HG02763 (cell line): ENCODE measurements around the gene P2RX5.

ENCODE experiments used
- ATAC-seq: cut with Tn5 transposase; IDR thresholded peaks from one replicate; pipeline ENCODE4 v1.9.1; 2021; ENCODE audit warnings: mild to moderate bottlenecking, moderate library complexity; ENCODE audit not compliant: unreplicated experiment

P2RX5 gene

DNA sequence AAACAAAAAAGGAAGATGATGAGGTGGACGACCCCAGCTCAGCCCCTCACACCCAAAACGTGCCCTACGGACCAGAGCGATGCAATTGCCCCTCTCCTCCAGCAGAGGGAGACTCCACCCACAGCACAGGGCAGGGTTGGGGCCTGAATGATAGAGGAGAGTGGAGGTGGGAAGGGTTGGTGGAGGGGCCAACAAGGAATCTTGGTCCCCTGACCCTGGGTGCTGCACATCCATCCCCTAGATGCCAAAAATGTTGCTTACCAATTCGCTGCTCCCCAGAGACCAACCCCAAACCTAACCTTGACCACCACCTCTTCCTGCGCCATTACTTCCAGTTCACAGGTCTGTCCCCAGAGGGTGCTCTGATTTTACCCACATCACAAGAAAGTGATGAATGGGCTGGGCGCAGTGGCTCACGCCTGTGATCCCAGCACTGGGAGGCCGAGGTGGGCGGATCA lies 12.9 kb downstream of the P2RX5 start:
- ATAC-seq: no peak

DNA sequence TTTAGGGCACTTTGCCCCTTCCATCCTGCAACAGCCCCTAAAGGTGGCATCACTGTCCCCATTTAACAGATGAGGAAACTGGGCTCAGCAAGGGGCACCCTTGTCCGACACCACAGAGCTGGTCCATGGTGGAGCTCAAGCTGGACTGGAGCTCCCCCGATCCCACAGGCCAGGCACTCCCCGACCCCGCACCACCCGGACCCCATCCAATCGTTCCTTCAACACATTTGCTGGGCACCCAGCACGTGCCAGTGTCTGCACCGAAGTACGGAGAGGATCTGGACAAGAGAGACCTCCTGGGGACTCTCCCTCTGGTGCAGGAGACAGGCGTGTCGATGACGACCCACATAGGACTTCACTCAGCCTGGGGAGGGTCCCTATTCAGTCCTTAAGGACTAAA lies 13.9 kb downstream of the P2RX5 start:
- no peak for ATAC-seq

DNA sequence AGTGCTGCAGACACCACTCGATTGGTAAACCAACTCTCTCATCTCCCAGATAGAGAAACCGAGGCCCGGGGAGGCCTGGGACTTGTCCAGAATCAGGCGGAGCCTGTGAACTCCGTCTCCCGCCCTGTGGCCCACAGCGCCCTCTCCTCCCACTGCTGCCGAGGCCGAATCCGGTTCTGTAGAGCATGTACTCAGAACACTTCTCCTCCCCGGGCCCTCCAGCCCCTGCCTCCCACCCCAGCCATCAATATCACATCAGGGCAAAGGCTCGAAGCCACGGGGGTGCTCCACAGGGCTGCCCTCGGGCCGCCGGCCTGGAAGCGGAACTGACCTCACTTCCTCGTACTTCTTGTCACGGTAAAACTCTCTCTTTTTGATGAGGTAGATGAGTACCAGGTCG lies 14.4 kb downstream of the P2RX5 start:
- no peak for ATAC-seq

DNA sequence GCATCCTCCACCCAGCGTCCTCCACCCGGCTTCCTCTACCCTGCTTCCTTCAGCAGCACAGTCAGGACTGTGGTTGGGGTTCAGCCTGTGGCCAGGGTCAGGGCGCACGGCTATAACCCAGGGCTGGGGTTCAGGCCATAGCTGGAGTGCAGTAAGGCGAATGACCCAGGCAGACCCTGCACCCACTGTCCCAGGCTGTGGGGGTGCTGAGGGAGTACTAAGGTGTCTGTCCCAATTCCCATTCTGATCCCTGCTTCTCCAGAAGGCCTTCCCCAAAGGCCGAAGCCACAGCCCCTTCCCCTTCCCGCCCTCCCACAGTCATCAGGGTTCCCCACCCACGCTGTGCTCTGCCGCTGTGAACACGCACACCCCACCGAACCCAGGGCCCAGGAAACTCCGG lies 14.9 kb downstream of the P2RX5 start:
- no peak for ATAC-seq

DNA sequence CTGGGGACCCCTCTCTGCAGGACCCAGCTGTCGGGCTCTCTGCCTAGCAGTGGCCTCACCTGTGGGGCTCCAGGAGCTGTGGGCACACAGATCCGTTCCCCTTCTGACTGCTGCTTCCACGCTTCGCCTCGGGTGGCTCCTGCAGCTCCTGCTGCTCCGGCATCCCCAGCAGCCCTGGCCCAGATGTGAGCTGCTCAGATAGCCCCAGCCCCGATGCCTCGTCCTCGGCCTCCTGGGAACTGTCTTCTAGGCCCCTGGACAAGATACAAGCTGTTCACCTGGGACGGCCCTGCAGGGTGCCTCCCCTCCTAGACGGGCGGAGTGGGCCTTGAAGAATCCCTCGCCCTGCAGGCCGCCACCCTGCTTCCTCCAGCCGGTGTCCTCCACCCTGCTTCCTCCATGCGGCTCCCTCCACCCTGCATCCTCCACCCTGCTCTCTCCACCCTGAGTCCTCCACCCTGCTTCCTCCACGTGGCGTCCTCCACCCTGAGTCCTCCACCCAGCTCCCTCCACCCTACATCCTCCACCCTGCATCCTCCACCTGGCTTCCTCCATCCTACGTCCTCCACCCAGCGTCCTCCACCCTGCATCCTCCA lies 16.3 kb downstream of the P2RX5 start:
- ATAC-seq: no peak

DNA sequence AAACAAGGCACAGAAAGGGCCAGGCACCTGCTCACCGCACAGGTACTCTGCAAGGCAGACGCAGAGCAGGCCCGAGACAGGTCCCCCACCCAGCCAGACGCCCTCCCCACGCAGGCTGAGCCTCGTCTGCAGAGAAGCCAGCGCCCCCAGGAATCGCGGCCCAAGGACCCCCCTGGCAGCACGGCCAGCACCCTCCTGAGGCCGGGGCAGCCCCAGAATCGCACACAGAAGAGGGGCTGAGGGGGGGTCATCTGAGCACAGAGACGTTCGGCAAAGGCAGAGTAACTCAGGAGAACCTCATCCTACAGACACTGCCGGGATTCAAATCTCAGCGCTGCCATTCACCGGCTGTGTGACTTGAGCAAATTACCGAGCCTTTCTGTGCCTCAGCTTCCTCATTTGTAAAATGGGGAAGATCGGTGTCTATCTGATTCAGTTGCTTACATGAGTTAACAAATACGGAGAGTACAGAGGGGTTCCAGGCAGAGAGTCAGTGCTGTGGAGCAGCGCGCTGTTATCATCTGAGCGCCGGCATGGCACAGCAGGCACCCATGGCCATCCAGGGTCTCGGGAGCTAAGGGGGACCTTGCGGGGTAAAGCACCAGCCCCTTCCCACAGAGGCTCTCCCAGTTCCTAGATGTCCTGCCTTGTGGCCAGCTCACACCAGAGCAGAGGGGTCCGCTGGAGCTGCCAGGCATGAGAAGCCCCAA lies 17.0 kb downstream of the P2RX5 start:
- ATAC-seq: no peak

DNA sequence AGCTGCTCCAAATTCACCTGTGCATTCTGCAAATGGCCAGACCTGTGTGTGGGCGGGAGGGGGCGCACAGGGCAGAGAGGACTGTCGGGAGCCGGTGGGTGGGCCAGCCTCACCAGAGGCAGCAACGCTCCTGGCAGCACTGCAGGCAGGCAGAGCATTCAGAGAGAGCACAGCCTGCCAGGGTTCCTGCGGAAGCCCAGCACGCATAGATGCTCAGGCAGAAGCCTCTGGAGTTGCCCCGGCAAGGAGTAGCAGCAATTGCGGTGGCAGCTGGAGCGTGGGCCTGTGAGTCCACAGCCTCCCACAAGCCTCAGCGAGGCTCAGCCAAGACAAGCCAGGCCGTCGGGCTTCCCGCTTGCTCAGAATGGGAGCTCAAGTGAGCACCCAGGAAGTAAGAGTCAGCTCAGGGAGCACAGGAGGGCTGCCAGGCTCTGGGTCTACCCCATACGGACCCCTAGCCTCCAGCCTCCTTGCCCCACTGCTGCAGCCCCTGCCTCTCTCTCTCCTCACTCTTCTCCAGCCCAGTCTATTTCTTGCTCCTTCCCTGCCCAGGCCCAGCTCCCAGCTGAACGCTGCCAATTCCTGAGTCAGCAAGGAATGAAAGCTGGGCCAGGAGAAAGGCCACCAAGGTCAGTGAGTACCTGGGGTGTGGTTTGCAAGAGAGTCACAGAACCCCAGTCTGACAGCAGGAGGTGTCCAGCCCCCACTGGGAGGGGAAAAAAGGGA lies 17.7 kb downstream of the P2RX5 start:
- no peak for ATAC-seq

DNA sequence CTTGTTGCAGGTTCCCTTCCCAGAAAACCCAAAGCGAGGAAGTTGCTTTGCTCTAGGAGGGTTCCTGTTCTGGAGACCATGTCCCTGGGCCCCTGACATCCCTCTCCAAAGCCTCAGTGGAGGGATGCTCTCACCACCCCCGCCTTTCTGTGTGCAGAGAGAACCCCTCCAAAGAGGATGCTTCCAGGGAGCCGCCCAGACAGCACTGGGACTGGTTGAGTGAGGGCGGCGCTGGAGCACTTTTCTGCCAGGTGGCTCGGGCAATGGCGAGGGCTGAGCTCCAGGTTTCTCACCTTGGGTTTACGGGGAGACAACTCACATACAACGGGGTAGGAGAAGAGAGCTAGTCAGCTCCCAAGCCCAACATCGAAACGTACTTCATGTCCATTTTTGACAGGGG lies 20.1 kb downstream of the P2RX5 start:
- ATAC-seq: no peak

DNA sequence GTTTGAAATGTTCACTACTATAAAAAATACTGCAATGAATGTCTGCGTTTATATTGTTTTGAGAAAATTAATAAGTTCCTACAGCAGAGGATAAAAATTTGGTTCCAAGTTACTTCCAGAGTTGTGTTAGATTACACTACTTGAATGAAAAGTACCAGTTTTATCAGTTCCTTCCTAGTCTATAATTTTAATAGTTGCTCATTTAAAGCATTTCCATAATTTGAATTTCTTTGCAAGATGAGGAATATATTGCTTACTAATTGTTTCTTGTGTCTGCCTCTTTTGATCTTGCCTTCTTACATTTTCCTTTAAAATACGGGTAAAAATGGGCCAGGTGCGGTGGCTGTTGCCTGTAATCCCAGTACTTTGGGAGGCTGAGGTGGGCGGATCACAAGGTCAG lies 23.4 kb downstream of the P2RX5 start:
- no peak for ATAC-seq

DNA sequence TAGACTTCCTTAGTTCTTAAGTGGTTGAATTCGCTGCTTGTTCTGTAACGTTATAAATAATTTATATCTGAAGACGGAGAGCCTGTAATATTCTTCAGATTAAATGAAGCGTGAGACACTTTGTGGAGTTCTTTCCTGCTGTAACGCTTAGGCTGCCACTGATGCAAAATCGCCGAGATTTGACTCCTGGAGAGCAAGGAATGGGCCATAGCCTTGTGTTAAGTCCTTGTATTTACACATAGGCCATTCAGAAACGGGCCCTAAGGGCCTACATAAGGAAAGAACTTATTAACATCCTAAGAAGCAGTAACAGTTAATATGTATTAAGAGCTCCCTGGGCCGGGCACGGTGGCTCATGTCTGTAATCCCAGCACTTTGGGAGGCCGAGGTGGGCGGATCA lies 26.4 kb downstream of the P2RX5 start:
- no peak for ATAC-seq

DNA sequence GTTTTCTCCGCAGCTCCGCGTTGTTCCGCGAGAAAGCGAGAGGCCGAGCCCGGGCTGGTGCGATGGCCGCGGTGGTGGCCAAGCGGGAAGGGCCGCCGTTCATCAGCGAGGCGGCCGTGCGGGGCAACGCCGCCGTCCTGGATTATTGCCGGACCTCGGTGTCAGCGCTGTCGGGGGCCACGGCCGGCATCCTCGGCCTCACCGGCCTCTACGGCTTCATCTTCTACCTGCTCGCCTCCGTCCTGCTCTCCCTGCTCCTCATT lies 26.9 kb downstream of the P2RX5 start:
- peak; percentile 3 for ATAC-seq

DNA sequence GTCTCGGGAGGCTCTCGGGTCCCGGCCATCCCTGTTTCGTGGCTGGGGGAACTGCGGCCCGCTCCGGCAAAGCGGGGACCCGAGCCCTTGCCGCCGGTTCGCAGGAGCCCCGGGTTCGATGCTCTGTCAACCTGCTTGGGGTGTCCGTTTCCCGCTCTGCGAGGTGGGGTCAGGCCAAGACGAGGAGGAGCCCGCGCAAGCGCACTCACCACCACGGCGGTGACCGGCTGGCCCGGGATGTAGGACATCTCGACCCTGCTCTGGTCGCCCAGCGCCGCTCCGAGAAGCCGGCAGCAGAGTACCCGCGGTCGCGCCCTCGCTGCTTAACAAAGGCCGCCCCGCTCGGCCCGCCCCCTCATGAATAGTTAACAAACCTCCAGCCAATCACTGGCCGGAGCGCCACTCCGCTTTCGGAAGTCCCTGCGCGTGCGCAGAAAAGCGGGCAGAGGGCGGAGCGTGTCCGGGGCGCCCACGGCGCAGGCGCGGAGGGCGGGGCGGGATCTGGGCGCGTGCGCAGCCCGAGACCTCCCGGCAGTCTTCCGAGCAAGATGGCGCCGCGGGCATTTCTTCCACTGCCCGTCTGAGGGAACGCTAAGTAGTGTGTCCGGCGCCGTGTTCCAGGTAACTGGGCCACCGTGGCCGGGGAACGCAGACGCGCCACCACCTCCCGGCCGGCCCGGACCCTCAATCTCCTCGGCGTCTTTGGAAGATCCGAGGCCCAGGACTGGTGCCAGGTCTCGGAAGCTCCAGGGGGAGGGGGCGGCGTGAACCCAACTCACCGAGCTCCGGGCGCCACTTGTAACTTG lies 27.5 kb downstream of the P2RX5 start, which contains the start of the genes EMC6 and TAX1BP3:
Gene EMC6, plus strand, starts transcription at position 534 of the 806 bp plus-strand sequence. CDS start 335 bp downstream, outside the sequence.
Gene TAX1BP3, minus strand, starts transcription at position 300 of the 806 bp plus-strand sequence. Its CDS starts 52 bp downstream, at position 248.
- ATAC-seq: peak; percentile 88

DNA sequence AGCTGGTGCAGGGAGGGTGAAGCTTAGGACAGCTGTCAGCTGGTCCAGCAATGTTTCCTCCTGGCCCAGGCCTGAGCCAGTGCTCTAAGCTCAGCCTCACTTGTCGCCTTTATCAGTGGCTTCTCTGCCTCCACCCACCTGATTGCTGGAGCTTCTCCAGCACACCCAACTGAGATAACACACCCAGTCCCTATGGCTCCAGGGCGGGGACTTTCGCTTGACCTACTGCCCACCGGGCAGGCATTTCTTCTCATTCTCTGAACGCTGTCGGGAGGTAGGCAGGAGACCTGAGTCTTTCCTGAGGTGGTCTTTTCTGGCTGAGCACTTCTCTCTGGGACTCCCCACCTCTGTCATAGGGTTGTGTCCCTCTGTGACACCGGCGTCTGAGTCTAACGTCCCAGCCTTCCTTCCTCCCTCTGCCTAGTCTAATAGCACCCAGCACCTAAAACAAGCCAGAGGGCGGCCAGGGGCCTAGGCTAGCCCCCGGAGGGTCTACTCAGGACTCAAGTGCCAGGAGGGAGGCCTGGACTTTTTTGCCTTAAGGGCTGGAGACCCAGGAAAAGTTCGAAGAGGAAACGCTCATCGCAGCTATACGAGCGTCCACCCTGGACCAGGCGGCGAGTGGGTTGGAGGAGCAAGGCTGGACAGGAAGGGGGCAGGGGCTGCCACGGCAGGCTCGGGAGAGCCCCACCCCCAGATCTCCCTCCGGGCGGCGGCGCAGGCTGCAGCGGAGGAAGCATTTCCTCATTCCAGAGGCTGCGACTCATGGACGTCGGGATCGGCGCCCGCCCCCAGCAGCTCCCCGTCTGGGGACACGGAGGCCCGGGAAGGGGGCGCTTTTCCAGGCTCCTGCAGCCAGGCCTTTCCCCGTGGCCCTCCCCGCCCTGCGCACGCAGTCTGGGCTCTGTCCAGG lies 28.3 kb downstream of the P2RX5 start:
- ATAC-seq: peak; percentile 8

DNA sequence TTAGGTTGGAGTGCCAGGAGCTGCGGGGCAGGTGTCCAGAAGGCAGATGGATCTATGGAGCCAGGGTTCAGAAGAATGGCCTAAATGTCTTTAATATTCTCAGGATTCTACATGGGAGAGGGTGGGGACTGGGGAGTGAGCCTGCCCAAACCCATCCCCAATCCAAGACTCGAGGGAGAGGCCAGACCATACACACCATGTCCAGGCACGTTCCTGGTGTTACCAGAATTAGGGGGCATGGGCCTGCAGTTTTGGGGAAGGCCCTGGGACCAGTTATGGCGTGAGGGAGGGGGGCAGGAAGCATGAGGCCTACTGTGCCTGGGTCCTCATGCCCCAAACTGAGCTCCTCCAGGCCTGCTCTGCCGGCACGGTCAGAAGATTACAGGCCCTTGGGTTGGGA lies 29.4 kb downstream of the P2RX5 start:
- ATAC-seq: no peak

DNA sequence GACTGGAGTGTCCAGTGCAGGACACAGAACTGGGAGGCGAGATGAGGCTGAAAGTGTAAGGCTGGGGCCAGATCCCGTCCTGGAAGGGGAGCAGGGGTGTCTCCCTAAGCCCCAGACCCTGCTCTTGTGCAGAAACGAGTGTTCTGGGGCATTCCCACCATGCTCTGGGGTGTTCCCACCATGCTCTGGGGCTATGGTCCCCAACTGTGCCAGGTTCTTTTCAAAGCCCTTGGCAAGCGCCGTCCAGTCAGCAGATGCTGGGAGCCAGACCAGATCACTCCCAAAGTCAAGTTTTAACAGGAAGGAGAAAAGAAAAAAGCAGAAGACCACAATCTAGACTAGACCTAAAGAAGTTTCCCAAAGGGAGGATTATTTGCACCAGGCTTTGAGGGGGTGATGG lies 30.1 kb downstream of the P2RX5 start:
- no peak for ATAC-seq

DNA sequence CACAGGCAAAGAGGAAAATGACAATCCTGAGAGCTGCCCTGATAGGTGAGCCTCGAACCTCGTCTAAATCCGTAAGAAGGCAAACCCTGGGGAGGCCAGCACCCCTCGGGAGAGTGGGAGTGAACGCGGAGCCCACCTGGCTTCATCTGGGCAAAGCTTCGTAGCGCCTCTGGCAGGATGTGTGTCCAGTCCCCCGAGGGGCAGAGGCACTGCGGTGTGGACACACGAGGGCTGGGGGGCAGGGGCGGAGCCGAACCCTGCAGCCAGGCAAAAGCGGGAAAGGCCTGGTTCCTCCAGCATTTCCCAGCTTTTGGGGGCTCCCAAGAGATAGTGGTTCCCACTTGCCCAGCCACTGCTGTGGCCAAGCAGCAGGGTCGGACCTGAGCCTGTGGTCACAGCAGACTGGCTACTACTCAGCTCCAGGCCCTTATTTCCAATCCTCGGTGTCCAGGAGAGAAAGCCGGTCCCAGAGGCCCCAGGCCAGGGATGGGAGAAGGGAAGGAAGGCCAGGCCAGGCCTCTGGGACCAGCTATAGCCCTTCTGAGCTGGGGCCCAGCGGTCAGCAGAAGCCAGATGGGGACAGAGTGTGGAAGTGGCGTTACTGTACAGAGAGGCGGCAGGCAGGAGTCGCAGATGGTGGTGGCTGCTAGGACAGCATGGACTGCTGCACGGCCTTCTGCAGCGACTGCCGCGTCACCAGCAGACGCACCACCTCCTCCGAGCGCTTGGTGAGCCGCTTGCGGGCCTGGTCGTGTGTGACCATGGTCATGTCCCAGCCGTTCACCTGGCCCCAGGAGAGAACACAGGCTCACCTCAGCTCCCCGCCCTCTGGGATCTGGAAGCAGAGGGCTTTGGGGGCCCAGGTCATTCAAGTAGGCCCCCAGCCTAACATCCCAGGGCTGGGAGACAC lies 32.6 kb downstream of the P2RX5 start:
- ATAC-seq: no peak

DNA sequence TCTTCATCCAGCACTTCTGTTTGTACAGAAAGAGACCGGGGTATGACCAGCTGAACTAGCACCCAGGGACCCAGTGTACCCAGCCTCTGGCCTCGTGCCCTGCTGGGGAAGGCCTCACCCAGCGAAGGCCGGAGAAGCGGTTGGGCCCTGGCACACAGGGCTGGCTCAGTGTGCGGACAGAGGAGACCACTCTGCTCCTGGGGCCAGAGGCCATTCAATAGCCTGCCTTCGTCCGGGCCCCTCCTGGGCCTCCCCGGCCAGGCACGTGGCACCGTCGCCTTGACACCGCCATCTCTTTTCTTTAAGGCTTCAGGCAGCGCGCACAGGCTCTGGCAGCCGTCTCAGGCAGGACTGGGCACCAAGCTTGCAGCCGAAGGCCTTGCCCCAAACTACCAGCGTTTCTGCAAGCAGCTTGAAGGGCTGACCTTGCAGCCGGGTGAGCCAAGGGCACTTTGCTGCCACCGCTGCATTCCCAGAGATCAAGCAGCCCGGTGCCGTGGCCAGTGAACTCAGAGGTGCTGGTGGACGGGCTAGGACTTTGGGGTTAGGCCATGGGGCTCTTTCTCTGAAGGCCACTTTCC lies 35.6 kb downstream of the P2RX5 start:
- ATAC-seq: no peak

DNA sequence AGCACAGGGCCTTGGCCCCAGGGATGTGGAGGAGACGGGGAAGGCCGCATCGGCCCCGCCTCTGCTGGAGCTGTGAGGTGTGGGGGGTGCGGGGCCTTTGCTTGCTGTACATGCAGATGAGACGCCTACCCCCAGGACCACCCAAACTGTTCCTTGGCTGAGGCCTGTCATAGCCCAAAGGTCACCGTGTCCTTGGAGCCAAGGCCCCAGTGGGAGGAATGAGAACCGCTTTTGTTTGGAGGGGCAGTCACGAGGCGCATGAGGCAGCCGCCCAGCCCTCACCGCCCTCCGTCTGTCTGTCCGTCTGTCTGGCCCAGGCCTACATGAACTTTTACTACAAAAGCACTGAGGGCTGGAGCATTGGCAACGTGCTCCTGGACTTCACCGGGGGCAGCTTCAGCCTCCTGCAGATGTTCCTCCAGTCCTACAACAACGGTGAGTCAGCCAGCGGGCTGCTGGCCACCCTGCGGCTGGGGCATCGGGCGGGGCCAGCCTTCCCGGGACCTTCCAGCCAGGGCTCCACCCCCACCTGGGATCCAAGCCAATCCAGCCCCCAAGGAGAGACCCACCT lies 36.3 kb downstream of the P2RX5 start:
- no peak for ATAC-seq
